HL-60 (cell line): Measurements from ENCODE around the gene NOD2.

Experiments
- CTCF ChIP-seq: IDR thresholded peaks from one replicate; pipeline ENCODE4 v1.5.1; 2011; ENCODE audit warnings: low read length, control low read depth, inconsistent platforms; ENCODE audit not compliant: insufficient read depth
- GABPA ChIP-seq: IDR thresholded peaks from 2 replicates; pipeline ENCODE4 v1.6.1; 2012; ENCODE audit warnings: low read depth
- POLR2AphosphoS5 ChIP-seq: IDR thresholded peaks from 2 replicates; pipeline ENCODE4 v1.6.1; 2012; ENCODE audit warnings: low read depth

GRCh38 chr16:50756473-50756872 lies 63.1 kb downstream of the NOD2 start:
- TF ChIP-seq GABPA (no peak), CTCF (no peak), POLR2AphosphoS5 (no peak)
